Suprapubic skin (tissue), 4 donors: ENCODE data around the gene E2F1. TPM values are rescaled to one million over a fixed set of nuclear protein-coding genes. Genes with fewer than 3 reads are reported as not detected.

ENCODE experiments used
- DNase-seq, 2 donors: peaks; one replicate each; pipeline ENCODE4 v3.0.0-alpha.2; 2019; ENCODE audit warnings: low spot score in 2 of 2
- H3K27ac ChIP-seq: fragments of 200-600 bp; sonication (generic); one replicate; pipeline ENCODE4 v1.5.1; 2019
- H3K27me3 ChIP-seq: fragments of 200-600 bp; sonication (generic); one replicate; pipeline ENCODE4 v1.5.1; 2019
- H3K36me3 ChIP-seq: fragments of 200-600 bp; sonication (generic); one replicate; pipeline ENCODE4 v1.5.1; 2019
- H3K4me1 ChIP-seq: fragments of 200-600 bp; sonication (generic); one replicate; pipeline ENCODE4 v1.5.1; 2019
- H3K4me3 ChIP-seq: fragments of 200-600 bp; sonication (generic); one replicate; pipeline ENCODE4 v1.5.1; 2019; ENCODE audit warnings: mild to moderate bottlenecking
- H3K9me3 ChIP-seq: fragments of 200-600 bp; sonication (generic); one replicate; pipeline ENCODE4 v1.5.1; 2019
- CTCF ChIP-seq, 2 donors: fragments of 200-600 bp in 1 of 2; fragments of 450-650 bp in 1 of 2; sonication (generic) in 1 of 2; IDR thresholded peaks; one replicate each; pipeline ENCODE4 v1.5.1; 2016 to 2019; ENCODE audit warnings: antibody characterized with exemption in 2 of 2, mild to moderate bottlenecking in 1 of 2, moderate library complexity in 1 of 2
- EP300 ChIP-seq: sonication (generic); formaldehyde crosslinking; IDR thresholded peaks from one replicate; pipeline ENCODE4 v1.6.1; 2017; ENCODE audit warnings: antibody characterized with exemption
- POLR2A ChIP-seq, 2 donors: fragments of 450-650 bp; IDR thresholded peaks; one replicate each; pipeline ENCODE4 v1.6.1; 2017; ENCODE audit warnings: antibody characterized with exemption in 2 of 2, mild to moderate bottlenecking in 2 of 2, moderate library complexity in 2 of 2
- POLR2AphosphoS5 ChIP-seq, 3 donors: sonication (generic); formaldehyde crosslinking; IDR thresholded peaks; one replicate each; pipeline ENCODE4 v1.6.1; 2017; ENCODE audit warnings: antibody characterized with exemption in 3 of 3
- WGBS: methylation state at CpG from one replicate; pipeline ENCODE4 v1.1.5; 2018; 5-methylcytosine and 5-hydroxymethylcytosine counted together
- total RNA-seq, 4 donors: library from RNA; depleted of rRNA; stranded (reverse); fragments of >200 nt; gene quantifications; one replicate each; pipeline ENCODE4 v1.1.0, GENCODE V29; 2016

E2F1 gene
- total RNA-seq, 4 donors from 2014 or later: 3.5 to 5.6 (median 4.6) TPM

- Histone ChIP-seq H3K9me3 (no peaks in the 10 kb centered on the region), H3K4me1 (peaks cover 58% of the 10 kb centered on the region), H3K36me3 (peaks cover 4% of the 10 kb centered on the region), H3K27ac (peak overlapping the region; percentile 71), H3K27me3 (no peaks in the 10 kb centered on the region), H3K4me3 (peak overlapping the region; percentile 56)
- WGBS: 0% methylated on average over 11 of the region's 47 CpGs
- DNase-seq: peak; percentile 86 to 91
- TF ChIP-seq POLR2A (IDR thresholded peaks at IDR 0.05) (no peak), EP300 (no peak), POLR2AphosphoS5 (IDR thresholded peaks at IDR 0.05) (peak in 1 of 3 donors; percentile 28), CTCF (IDR thresholded peaks at IDR 0.05) (peak; percentile 82 to 90)
These were observed 18.3 kb downstream of the E2F1 start for GRCh38 chr20:33667676-33668465.

- no peak for DNase-seq
- no peak for TF ChIP-seq POLR2AphosphoS5 (IDR thresholded peaks at IDR 0.05)
- no peak for TF ChIP-seq POLR2A (IDR thresholded peaks at IDR 0.05)
- TF ChIP-seq CTCF (IDR thresholded peaks at IDR 0.05): no peak
- TF ChIP-seq EP300: no peak
- Histone ChIP-seq H3K36me3 (peaks cover 4% of the 10 kb centered on the region), H3K9me3 (no peaks in the 10 kb centered on the region), H3K27me3 (no peaks in the 10 kb centered on the region), H3K4me3 (peak overlapping the region; percentile 56), H3K4me1 (peaks cover 55% of the 10 kb centered on the region), H3K27ac (peak overlapping the region; percentile 71)
- WGBS: 0% methylated on average over 19 of the region's 55 CpGs
These were observed 18.9 kb downstream of the E2F1 start for GRCh38 chr20:33667245-33667675.

GRCh38 chr20:33666293-33667244 is 19.6 kb downstream of the E2F1 start, which contains the start of gene ACTL10:
Gene ACTL10 (plus strand): TSS chr20:33666943. CDS start chr20:33667498, 555 bp downstream.
- TF ChIP-seq POLR2AphosphoS5 (IDR thresholded peaks at IDR 0.05): no peak
- TF ChIP-seq EP300: no peak
- TF ChIP-seq POLR2A (IDR thresholded peaks at IDR 0.05): peak in 1 of 2 donors; percentile 40
- TF ChIP-seq CTCF (IDR thresholded peaks at IDR 0.05): peak in 1 of 2 donors; percentile 29
- peaks cover 53% of the 10 kb centered on the region for H3K4me1 ChIP-seq
- under 1% methylated on average over 42 of the region's 50 CpGs for WGBS

GRCh38 chr20:33664762-33665144 is 21.4 kb downstream of the E2F1 start:
- no peak overlapping the region for H3K27ac ChIP-seq

More at GRCh38 chr20:33666293-33667244, 19.6 kb downstream of the E2F1 start, which contains the start of gene ACTL10:
- H3K27me3 ChIP-seq: no peaks in the 10 kb centered on the region
- peak within 1 kb of the TSS; percentile 56 for H3K4me3 ChIP-seq
- H3K9me3 ChIP-seq: no peaks in the 10 kb centered on the region
- H3K36me3 ChIP-seq: peaks cover 2% of the 10 kb centered on the region
- peak within 1 kb of the TSS; percentile 71 for H3K27ac ChIP-seq
- peak; percentile 98 for DNase-seq

More at GRCh38 chr20:33664762-33665144, 21.4 kb downstream of the E2F1 start:
- no peaks in the 10 kb centered on the region for H3K27me3 ChIP-seq
- no peak overlapping the region for H3K4me3 ChIP-seq
- no peak for DNase-seq
- peaks cover 52% of the 10 kb centered on the region for H3K4me1 ChIP-seq
- whole genome bisulfite sequencing: 96% methylated on average over 2 of the region's 2 CpGs
- no peak for TF ChIP-seq EP300
- no peak for TF ChIP-seq CTCF (IDR thresholded peaks at IDR 0.05)
- TF ChIP-seq POLR2A (IDR thresholded peaks at IDR 0.05): no peak
- TF ChIP-seq POLR2AphosphoS5 (IDR thresholded peaks at IDR 0.05): no peak
- peaks cover 5% of the 10 kb centered on the region for H3K36me3 ChIP-seq
- no peaks in the 10 kb centered on the region for H3K9me3 ChIP-seq
